Islet of Langerhans (tissue), 1 donor: ENCODE results near the gene ITGA3.

Source experiments
- FAIRE-seq: peaks from one replicate; lab custom pipeline; 2011; peaks lifted over from hg19 to GRCh38; lab: Jason Lieb, UNC

Gene ITGA3

DNA sequence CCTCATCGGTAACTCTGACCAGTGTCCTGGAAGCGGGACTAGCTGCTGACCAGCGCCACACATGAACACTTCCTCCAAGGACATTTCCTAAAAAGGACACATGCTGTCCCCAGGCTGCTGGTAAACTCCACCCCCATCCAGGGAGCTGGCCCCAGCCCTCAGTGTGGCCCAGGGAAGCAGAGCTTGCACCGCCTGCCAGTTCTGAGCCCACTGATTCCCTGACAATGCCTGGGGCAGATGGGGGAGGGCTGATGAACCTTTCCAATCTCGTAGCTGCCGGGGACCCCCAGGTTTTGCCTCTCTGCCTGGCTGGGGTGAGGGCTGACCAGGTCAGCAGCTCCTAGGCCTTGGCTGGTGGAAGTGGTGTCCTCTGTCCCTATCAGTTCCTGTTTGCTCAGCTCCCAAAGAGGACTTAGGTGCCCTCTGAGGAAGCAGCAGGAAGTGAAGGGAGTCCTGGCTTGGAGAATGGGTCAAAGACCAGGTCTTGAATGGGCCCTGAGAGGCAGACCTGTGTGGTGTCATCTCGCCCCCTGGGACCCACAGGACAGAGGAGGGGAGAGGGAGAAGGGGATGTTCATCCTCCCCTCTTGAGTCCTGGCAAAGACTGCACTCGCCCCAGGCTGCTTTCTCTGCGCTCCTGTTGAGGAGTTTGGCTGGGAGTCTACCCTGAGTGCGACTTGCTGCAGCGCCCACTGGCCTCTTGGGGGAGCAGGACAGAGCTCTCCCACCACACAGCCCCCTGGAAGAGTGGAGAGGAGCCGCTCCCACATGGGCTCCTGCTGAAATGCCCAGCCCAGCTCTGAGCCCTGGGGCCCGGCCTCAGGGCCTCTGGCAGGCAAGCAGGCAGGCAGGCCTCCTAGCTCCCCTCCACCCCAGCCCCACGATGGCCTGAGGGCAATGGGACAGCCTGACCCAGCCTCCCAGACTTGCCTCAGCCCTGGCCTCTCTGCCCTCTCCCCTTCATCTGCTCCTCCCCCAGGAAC lies 56.1 kb downstream of the ITGA3 start:
- no peak for FAIRE-seq

DNA sequence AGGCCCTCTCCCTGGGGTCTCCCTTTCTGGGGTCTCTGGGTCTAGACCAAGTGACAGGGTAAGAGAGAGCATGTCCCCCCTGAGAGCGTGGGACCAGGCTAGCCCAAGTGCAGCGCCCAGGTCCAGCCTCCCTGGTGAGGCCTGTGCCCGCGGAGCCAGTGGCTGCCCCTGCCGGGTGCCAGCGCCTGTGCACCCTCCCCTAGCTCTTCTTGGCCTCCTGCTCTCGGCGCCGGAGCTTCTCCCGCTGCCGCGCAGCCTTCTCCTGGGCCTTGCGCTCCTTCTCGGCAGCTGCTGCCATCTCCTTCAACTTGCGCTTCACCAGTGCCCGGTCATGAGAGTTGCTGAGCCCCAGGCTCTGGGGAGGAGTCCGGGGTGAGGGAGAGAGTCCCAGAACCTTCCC lies 56.8 kb downstream of the ITGA3 start:
- no peak for FAIRE-seq

DNA sequence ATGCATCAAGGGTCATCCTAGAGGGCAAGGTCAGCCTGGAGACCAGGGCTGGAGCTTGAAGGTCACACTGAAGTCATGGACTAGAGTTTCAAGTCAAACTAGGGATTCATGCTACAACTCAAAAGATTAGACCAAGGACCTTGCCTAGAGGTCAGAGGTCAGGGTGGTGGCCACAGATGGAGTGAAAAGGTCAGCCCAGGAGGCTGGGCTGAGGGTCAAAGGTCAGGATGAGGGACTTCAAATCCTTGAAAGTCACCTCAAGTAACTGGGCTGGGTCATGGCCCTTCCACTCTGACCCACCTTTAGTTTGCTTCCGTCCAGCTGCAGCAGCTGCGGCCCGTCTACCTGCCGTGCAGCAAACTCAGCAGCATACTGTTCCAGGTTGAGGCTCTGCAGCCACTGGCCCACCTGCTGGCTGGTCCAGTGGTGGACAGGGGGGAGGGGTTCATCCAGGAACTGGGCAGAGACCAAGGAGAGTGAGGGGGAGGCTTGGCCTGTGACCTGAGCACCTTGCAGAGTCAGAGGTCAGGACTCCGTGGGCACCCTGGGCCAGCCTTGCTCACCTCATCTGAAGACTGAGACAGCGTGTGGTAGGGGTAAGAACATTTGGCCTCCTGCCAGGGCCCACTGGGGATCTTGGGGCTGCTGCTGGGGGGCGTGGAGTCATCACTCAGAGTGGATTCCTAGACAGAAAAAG lies 57.9 kb downstream of the ITGA3 start:
- FAIRE-seq: no peak

DNA sequence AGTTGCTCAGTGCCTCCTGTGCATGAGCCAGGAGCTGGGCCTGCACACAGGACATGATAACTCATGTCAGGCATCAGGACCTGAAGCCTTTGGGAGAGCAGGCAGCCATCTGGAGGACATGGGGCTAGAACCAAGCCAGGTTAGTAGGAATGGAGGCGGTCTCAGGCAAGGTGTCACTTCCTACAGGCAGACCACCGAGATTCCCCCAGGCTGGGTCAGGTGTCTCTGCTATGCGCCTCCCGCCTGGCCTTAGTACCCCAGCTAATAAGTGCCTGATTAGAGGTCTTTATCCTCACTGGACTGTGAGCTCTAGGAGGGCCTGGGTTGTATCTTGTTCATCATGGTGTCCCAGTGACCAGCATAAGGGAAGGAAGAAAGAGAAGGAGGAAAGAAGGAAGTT lies 58.5 kb downstream of the ITGA3 start:
- FAIRE-seq: no peak

DNA sequence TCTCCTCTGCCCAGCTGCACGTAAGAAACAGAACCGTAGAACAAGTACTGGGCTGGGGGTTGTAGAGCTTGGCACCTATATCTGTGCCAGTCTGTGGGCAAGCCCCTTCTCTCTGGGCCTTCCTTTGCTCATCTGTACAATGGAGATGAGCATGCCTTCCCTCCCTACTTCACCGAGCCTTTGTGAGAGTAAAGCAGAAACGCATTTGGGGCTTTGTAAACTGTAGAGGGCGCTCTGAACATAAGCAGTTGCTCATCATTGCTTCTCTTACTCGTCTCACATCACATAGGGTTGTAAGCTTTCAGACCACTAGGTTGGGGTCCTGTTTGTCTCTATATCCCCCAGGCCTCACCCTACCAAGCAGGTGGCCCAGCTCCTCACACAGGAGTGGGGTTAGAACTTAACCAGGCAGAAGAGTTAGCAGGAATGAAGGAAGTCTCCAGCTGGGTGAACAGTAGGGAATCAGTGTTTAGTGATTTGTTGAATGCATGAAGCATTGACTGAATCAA lies 59.0 kb downstream of the ITGA3 start:
- FAIRE-seq: no peak

DNA sequence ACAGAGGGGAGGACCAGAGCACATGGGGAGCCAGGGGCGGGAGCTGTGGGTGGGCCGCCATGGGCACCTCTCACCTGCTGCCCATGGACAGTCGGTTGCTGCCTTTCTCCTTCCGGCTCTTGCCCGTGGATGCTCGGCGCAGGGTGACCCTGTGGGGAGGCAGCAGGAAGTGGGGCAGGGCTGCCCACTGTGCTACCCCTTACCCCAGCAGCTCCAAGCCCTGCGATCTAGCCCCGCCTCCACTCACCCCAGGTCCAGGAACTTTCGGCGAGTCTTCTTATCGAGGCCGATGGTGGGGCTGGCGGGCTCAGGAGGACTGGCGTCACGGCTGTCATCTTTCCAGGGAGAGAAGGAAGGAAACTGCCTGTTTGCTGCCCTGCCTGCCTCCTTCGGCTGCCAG lies 59.8 kb downstream of the ITGA3 start:
- no peak for FAIRE-seq

DNA sequence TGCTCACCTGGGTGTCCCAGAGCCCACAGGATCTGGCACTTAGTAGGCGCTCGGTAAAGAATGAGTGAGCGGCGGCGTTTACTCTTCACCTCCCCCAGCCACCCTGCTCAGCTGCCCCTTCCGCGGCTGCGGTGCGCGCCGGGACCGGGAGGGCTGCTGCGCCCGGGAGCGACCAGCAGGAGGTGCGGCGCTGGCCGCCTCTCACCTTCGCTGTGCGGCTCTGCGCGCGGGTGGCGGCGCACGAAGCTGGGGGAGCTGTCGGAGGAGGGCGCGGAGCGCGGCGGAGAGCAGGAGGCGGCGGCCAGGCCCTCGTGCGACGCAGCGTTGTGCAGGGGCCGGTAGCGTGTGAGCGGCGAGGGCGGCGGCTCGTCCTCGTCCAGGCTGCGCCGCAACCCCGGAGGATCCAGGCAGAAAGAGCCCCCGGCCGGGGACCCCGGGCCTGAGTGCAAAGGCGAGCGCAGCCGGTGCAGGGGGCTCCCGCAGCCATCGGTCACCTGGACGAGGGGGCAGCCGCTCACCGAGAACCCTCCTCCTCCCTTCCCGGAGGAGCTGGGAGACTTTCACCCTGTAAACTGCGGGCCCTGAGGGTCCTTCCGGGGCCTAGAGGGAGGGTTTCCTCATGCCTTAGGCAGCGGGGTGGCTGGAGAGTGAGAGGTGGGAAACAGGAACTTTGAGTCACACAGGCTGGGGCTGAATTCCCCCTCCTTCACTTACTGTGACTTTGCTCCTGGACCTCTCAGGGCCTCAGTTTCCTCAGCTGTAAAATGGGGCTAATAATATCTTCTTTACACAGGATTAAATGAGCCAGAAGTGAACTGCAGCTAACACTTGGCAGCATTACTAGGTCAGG lies 61.5 kb downstream of the ITGA3 start:
- FAIRE-seq: no peak

DNA sequence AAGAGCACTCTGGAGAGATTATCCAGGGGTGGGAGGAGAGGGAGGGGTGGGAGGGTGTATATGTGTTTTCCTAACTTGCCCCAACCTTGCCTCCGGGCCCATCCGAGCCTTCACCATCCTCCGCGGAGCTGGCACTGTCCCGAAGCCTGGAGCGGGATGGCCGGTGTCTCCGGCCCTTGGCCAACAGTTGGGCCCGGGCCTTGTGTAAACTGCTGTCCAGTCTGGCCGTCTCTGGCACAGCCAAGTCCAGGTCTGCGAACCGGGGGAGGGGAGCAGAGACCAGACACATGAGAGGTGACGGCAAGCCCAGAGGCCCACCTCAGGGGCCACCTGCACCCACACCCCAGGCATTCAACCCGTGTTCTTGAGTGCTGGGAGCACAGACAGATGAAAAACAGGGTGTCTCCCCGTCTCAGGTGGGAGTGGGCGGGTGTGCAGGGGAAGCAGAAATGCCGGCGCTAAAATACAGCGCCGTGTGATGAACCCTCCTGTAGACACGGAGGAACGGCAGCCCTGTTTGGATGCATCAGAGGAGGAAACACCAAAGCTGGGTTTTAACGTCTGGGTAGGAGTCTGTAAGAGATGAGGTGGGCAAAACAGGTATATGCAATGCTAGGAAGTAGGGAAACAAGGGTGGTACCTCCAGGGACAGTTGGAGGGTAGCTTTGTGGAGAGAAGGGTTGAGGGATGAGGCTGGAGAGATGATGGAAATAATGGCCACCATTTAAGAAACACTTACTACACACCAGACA lies 62.3 kb downstream of the ITGA3 start:
- no peak for FAIRE-seq

DNA sequence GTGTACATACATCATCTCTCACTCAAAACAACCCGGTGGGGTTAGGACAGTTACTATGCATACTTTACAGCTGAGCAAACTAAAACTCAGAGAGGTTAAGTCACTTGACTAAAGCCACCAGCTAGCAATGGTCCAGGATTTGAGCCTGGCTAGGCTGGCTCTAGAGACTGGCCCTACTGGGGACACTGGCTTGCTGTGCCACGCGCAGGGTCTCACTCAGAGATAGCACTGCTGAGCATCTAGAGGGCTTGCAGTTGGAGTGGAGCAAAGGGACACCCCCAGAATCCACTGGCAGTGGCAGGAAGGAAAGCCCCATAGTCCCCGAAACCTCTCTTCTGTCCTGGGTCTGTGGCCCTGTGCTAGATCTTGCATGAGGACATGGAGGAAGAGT lies 62.9 kb downstream of the ITGA3 start:
- no peak for FAIRE-seq

DNA sequence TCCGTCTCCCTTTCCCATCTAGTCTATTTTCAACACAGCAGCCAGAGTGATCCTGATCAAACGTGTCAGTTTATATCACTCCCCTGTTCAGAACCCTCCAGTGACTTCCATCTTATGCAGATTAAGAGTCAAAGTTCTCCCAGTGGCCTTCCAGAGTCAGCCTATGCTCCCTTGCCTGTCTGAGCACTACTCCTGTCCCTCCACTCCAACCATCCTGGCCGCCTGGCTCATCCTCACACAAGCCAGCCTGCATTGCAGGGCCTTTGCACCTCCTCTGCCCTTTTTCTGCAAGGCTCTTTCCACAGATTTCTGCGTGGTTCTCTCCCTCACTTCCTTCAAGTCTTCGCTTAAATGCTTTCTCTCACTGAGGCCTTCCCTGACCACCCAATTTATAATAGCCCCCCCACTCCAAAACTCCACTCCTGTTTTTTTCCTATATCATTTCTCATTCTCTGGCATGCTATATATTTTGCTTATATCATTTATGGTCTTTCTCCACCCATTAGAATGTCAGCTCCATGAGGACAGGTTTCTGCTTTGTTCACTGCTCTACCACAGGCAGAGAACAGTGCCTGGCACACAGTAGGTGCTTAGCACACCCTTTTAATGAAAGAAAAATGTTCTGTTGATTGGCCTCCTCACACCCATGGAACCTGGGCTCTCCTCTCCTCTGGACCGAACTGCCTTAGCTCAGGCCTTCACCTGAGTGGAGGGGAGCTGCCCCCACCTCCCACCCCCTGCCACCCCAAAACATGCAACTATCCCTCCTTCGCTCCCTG lies 64.8 kb downstream of the ITGA3 start:
- FAIRE-seq: no peak

DNA sequence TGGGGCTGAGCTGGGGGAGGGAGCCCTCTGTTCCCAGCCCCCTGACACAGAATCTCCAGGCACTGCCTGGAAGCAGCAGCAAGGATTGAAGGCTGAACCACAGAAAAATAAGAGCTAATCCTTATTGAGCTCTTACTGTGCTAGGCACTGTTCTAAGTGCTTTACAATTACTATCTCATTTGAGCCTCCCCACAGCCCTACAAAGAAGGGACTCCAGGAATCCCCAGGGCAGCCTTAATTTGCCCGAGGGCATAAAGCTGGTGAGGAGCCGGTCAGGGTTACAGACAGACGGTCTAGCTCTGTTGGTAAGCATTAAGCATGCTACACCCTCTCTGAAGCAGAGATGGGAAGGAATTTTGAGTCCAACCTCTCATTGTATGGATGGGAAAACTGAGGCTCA lies 67.0 kb downstream of the ITGA3 start:
- FAIRE-seq: no peak

DNA sequence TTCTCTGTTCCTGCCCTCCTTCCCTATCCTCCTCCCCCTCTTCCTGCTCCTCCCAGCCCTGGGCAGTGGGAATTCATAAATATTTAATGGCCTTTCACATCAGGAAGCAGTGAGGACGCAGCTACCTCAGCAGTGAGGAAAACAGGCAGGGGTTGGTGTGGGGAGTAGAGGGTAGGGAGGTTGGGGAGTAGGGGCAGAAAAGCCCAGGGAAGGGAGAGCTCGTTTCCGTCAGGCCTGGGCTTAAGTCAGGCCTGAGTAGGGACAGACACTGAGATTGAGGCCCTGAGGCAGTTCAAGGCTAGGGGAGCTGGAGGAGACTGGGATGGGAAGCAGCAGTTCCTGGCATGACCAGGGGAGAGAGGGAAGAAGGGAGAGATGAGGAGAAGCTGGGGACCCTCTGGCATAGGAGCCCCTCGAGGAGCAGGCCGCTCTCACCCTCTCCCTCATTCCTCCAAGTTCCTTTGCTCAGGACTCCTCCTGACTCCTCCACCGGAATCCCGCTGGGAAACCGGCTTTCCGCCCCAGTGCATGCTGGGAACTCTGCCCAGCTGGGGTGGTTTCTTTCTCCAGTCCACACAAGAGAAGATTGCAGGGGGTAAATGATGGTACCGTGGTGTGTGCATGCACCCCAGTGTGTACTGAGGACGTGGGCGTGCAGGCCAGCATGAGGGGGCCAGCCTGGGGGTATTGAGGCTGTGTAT lies 67.9 kb downstream of the ITGA3 start:
- FAIRE-seq: no peak

DNA sequence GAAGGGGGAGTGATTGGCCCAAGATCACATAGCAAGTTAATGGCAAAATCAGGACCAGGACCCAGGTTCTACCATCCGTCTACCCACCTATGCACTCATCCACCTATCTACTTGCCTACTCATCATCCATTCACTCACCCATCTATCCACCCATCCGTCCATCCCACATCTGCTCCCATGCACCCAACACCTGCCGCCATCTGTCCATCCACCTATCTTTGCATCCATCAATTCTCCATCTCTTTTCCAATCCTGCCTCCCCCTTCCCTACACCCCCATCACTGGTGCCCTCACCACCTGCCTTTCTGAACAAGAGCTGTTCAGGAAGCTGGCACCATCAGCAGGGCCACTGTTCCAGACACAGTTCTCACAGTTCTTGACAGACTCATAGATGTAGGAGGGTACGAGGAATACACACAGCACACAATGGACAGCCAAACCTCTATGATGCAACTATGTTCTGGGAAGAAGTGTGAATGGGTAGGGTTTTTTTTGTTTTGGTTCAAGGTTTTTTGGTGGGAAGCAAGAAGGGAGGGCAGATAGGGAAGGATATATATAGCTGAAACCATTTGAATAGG lies 69.6 kb downstream of the ITGA3 start:
- no peak for FAIRE-seq

DNA sequence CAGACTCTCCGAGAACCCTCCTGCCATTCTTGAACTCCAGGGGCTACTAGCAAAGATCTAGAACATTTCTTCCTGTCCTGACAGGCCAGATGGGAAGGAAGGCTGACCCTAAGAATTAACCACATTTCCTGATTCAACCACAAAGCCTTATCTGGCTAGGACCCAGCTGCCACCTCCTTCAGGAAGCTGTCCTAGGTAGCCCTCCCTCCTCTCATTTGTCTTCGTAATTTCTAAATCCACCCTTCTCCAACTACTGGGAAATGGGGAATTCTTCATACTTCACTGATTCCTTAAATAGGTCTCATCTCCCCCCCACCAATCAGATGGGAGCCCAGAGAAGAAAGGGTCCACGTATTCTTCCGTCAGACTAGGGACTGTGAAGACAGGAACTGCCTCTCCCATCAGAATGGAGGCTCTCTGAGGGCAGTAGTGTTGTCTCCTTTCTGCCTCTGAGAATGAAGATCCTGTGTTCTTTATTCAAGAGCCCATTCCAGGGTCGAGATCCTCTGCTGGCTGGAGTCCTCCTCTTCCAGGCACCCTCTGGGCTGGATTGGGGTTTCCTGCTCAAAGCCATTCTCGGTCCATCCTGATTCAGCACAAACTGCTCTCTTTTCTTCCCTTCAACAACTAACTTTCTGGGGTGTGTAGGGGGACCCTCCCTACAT lies 71.9 kb downstream of the ITGA3 start:
- no peak for FAIRE-seq

DNA sequence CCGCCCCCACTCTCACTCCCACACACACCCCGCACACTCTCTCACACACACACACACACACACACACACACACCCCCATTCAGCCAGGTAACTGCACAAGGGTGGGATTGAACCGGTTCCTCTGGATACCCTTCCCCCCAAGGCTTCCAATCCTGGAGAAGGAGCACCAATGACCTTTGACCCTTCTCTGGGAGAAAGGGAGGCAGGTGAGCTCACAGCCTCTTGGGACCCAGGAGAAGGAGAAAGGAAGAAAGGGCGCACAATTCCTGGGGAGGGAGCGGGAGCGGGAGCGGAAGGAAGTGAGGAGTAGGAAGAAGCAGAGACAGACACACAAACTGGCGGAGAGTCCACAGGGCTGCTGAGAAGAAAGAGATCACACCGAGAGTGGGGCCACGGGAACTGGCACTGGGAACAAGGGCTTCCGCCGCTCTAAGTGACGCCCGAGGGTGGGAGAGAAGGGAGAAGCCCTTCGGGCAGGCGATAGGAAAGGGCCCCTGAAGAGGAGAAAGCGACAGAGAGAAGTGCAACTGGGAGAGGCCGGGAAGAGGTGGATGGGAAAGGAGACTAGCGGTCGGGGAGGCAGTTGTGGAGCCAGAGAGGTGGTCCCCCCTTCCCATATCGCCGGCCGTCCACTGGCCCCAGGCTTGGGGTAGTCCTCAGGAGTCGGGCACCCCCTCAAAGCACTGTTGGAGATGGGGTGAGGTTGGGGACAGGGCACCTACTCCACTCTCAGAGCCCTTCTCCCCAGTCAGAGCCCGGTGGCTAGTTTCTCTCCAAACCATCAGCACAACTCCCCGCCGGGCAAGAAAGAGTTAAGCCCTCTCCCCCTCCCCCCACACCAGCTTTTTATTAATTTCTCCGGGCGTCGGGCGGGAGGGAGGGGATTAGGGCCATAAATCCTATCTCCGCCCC lies 72.8 kb downstream of the ITGA3 start:
- FAIRE-seq: no peak

DNA sequence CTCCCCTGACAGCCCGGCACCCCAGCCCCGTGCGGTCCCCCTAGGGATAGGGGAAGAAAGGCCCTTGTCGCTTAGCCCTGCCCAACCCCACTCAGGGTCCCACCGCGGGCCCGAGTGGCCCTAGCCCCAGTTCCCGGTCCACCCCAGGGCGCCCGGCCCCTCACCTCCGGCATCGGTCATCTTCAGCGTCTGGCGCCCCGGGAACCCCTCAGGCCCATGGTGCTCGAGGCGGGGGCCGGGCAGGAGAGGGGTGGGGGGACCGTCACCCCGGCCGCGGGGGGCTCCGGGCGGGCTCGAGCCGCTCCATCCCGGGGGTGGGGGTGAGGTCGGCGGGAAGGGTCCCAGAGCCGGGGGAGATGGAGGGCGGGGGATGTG lies 73.4 kb downstream of the ITGA3 start:
- no peak for FAIRE-seq

DNA sequence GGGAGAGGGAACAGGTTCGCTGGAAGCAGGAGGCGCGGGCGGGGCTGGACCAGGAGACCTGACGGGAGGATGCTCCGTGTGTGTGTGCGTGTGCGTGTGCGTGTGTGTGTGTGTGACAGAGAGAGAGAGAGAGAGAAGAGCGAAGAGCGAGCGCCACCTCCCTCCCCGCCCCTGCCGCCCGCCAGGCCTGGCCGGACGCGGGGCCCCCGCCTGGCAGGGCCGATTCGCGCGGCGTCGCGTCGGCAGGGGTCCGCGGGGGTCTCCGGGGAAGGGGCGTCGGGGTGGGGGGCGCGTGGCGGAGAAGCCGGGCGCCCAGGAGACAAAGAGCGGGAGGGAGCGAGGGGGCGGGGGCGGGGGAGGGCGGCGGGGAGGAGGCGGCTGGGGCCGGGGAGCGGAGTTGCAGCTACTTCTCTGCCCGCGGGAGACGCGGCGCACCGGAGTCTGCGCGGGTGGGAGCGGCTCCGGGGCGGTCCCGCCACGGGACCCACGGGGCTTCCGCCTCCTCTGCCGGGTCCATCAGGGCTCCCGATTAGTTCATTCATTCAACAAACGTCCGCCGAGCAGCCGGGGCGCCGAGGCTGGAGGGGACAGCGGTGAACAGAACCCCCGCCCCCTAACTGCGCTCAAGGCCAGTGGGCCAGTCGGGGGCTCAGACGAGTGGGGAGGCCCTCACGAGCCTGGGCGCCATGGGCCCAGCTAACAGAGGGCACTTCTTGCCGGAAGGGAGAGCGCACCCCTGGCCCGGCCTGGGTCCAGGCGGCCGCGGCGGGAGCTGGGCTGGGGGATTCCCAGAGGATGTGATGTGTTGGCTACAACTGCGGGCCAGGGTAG lies 74.0 kb downstream of the ITGA3 start, which contains the start of gene SAMD14:
Gene SAMD14 (minus strand): TSS at position 433 of the 831 bp plus-strand sequence. CDS start 5,201 bp downstream, outside the sequence.
- FAIRE-seq: no peak
